Measurements from ENCODE around the gene ZNF831. TPM values are rescaled to one million over a fixed set of nuclear protein-coding genes. Genes with fewer than 3 reads are reported as not detected.
A peak's percentile ranks its signal among the peaks of the same experiment; 100 is the strongest.

ZNF831 gene
- total RNA-seq, 4 donors from 2014 or later, result 0.20 to 0.30 (median 0.24) TPM

GRCh38 chr20:59121714-59122565, 41.7 kb upstream of the ZNF831 start:
- 59 to 63% methylated on average over 8 of the region's 8 CpGs for WGBS, 2 donors
- TF ChIP-seq POLR2A (IDR thresholded peaks at IDR 0.05), result no peak
- TF ChIP-seq, protein P1, sequence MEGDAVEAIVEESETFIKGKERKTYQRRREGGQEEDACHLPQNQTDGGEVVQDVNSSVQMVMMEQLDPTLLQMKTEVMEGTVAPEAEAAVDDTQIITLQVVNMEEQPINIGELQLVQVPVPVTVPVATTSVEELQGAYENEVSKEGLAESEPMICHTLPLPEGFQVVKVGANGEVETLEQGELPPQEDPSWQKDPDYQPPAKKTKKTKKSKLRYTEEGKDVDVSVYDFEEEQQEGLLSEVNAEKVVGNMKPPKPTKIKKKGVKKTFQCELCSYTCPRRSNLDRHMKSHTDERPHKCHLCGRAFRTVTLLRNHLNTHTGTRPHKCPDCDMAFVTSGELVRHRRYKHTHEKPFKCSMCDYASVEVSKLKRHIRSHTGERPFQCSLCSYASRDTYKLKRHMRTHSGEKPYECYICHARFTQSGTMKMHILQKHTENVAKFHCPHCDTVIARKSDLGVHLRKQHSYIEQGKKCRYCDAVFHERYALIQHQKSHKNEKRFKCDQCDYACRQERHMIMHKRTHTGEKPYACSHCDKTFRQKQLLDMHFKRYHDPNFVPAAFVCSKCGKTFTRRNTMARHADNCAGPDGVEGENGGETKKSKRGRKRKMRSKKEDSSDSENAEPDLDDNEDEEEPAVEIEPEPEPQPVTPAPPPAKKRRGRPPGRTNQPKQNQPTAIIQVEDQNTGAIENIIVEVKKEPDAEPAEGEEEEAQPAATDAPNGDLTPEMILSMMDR (IDR thresholded peaks at IDR 0.05), result no peak
- DNase-seq (ENCODE audit: low spot score in 2 of 2), result no peak
- intact Hi-C loops (cut with DNase I; ENCODE audit: low total_unique reads), result no loop called here
- H3K4me3 ChIP-seq (ENCODE audit: low read depth, poor library complexity, severe bottlenecking), result no peak overlapping the region

DNA sequence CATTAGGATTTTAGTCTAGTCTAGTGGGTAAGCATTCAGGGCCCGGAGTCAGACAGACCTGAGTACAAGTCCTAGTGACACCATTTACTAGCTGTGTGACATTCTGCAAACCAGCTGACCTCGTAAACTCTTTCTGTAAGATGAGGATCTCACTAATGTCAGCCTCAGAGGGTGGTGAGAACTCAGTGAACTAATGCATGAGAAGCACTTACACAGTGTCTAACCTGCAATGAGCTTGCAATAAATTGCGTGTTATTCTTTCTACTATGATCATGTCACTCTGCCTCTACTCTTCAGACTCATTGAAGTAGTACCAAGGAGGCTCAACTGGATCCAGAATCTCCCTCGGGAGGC, 41.1 kb upstream of the ZNF831 start:
- TF ChIP-seq, protein P1 (IDR thresholded peaks at IDR 0.05), result no peak
- no peak for TF ChIP-seq POLR2A (IDR thresholded peaks at IDR 0.05)
- WGBS, 2 donors, result 82 to 84% methylated on average over 4 of the region's 4 CpGs
- DNase-seq (ENCODE audit: low spot score in 2 of 2), result no peak
- intact Hi-C loops (cut with DNase I; ENCODE audit: low total_unique reads), result no loop called here
- no peak overlapping the region for H3K4me3 ChIP-seq (ENCODE audit: low read depth, poor library complexity, severe bottlenecking)

- intact Hi-C loops (cut with DNase I; ENCODE audit: low total_unique reads), result no loop called here
- 63 to 71% methylated on average over 15 of the region's 15 CpGs for WGBS, 2 donors
- DNase-seq (ENCODE audit: low spot score in 2 of 2), result no peak
- TF ChIP-seq, protein P1 (IDR thresholded peaks at IDR 0.05), result no peak
- TF ChIP-seq POLR2A (IDR thresholded peaks at IDR 0.05), result no peak
- no peak overlapping the region for H3K4me3 ChIP-seq (ENCODE audit: low read depth, poor library complexity, severe bottlenecking)
Measured at GRCh38 chr20:59123011-59123677, 40.5 kb upstream of the ZNF831 start.

DNA sequence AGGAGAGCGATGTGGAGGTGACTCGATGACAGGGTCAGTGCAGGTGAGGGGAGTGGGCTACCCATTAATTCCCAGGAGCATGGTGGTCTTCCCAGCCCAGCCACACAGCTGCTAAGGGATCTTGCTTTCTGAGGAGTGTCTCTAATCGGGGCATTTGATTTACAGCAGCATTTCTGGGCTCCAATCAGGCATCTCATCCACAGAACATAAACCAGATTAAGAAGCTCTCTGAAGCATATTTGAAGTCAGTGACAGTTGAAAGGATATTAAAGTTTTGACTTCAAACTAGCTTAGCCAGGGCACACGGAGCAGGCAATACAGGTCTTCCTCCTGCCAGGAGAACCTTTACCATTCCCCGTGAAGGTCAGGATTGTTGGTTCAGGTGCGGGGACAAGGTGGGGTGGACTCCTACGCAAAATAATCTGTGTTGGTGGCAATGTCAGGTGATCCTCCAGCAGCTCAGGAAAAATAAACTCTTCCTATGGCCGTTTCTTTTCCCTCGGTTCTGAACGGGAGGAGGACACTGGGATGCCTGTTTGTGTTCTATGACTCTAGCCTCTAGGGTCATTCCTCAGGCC, 39.9 kb upstream of the ZNF831 start:
- intact Hi-C loops (cut with DNase I; ENCODE audit: low total_unique reads), result no loop called here
- DNase-seq (ENCODE audit: low spot score in 2 of 2), result no peak
- 71 to 76% methylated on average over 10 of the region's 10 CpGs for WGBS, 2 donors
- TF ChIP-seq, protein P1 (IDR thresholded peaks at IDR 0.05), result no peak
- TF ChIP-seq POLR2A (IDR thresholded peaks at IDR 0.05), result no peak
- H3K4me3 ChIP-seq (ENCODE audit: low read depth, poor library complexity, severe bottlenecking), result no peak overlapping the region

- DNase-seq (ENCODE audit: low spot score in 2 of 2), result peak in 1 of 2 donors; percentile 85
- intact Hi-C loops (cut with DNase I; ENCODE audit: low total_unique reads), result no loop called here
- no peak overlapping the region for H3K4me3 ChIP-seq (ENCODE audit: low read depth, poor library complexity, severe bottlenecking)
- 91 to 94% methylated on average over 15 of the region's 15 CpGs for WGBS, 2 donors
- TF ChIP-seq, protein P1 (IDR thresholded peaks at IDR 0.05), result no peak
- no peak for TF ChIP-seq POLR2A (IDR thresholded peaks at IDR 0.05)
Measured at GRCh38 chr20:59124296-59125029, 39.2 kb upstream of the ZNF831 start.

Measured in lower leg skin (tissue), 4 donors.